CD4-positive, alpha-beta memory T cell (primary cell): Measurements from ENCODE around the gene ARHGEF18. TPM values are rescaled to one million over a fixed set of nuclear protein-coding genes. Genes with fewer than 3 reads are reported as not detected.
"Not testable (repeated sequence)": the region's sequence is repeated elsewhere in the genome, so short reads cannot be mapped to it uniquely, and the experiment has no call there.

Source experiments
- CTCF ChIA-PET: fragments of 350-600 bp; sonication (Branson Sonifier 250); formaldehyde crosslinking; loops from one replicate; lab custom pipeline; 2021; ENCODE audit warnings: inconsistent platforms; ENCODE audit not compliant: partially characterized antibody; lab: Charles Lee
- POLR2A ChIA-PET: fragments of 350-600 bp; sonication (Branson Sonifier 250); formaldehyde crosslinking; loops from one replicate; lab custom pipeline; 2021; ENCODE audit not compliant: partially characterized antibody; lab: Charles Lee
- DNase-seq, 5 donors: peaks; one replicate each; pipeline versions ENCODE4 v3.0.0 to v3.0.0-alpha.2; 2020 to 2022; ENCODE audit warnings: mixed read lengths in 1 of 5
- H3K27ac ChIP-seq: one replicate; pipeline ENCODE4 v1.7.0; 2013; ENCODE audit warnings: low read depth, low read length
- H3K27me3 ChIP-seq: 2 replicates; pipeline ENCODE4 v1.7.0; 2013; ENCODE audit warnings: mild to moderate bottlenecking, low read length, moderate library complexity; ENCODE audit not compliant: insufficient read depth
- H3K36me3 ChIP-seq: 2 replicates; pipeline ENCODE4 v1.7.0; 2013; ENCODE audit warnings: mild to moderate bottlenecking, low read length, moderate library complexity; ENCODE audit not compliant: insufficient read depth
- H3K4me1 ChIP-seq: 2 replicates; pipeline ENCODE4 v1.7.0; 2013; ENCODE audit warnings: mild to moderate bottlenecking, low read length, moderate library complexity; ENCODE audit not compliant: insufficient read depth
- H3K4me3 ChIP-seq, 2 donors: one replicate each; pipeline ENCODE4 v1.7.0; 2013; ENCODE audit warnings: low read length in 2 of 2, mild to moderate bottlenecking in 1 of 2
- H3K9me3 ChIP-seq, 2 donors: one replicate each; pipeline ENCODE4 v1.7.0; 2013; ENCODE audit warnings: low read length in 2 of 2, control low read depth in 1 of 2; ENCODE audit not compliant: control insufficient read depth in 1 of 2
- H3K27ac Mint-ChIP-seq, 7 donors: one replicate each; pipeline ENCODE4 v1.8.0; 2020 to 2021; ENCODE audit warnings: mixed read lengths in 7 of 7, mild to moderate bottlenecking in 6 of 7, inconsistent platforms in 3 of 7, moderate library complexity in 3 of 7
- H3K27me3 Mint-ChIP-seq, 2 donors: one replicate each; pipeline ENCODE4 v1.8.0; 2020 to 2021; ENCODE audit warnings: mixed read lengths in 2 of 2
- H3K36me3 Mint-ChIP-seq, 2 donors: one replicate each; pipeline ENCODE4 v1.8.0; 2020 to 2021; ENCODE audit warnings: mixed read lengths in 2 of 2, inconsistent platforms in 1 of 2, mild to moderate bottlenecking in 1 of 2
- H3K4me1 Mint-ChIP-seq, 4 donors: one replicate each; pipeline ENCODE4 v1.8.0; 2020 to 2021; ENCODE audit warnings: mixed read lengths in 4 of 4, mild to moderate bottlenecking in 1 of 4
- H3K4me3 Mint-ChIP-seq, 8 donors: one replicate each; pipeline ENCODE4 v1.8.0; 2020 to 2021; ENCODE audit warnings: mixed read lengths in 8 of 8, mild to moderate bottlenecking in 7 of 8, moderate library complexity in 6 of 8, inconsistent platforms in 3 of 8
- H3K9me3 Mint-ChIP-seq, 8 donors: one replicate each; pipeline ENCODE4 v1.8.0; 2020 to 2021; ENCODE audit warnings: mixed read lengths in 8 of 8, mild to moderate bottlenecking in 5 of 8, inconsistent platforms in 3 of 8, moderate library complexity in 1 of 8
- intact Hi-C: fragments of 100-400 bp; cut with micrococcal nuclease; formaldehyde crosslinking; loops from one replicate; pipeline ENCODE4 v1.15.1; 2023
- polyA plus RNA-seq, 2 donors: library from polyadenylated mRNA; unstranded; fragments of 300-500 nt; fragmentation: Illumina TruSeq; gene quantifications; one replicate each; pipeline ENCODE4 v1.2.3, GENCODE V29; 2021
- total RNA-seq, 2 experiments: library from RNA; stranded (reverse); gene quantifications; one replicate each; pipeline ENCODE4 v1.2.3, GENCODE V29; 2021

Gene ARHGEF18
- total RNA-seq (10 to 100 TPM; 82.3 to 83.8 TPM), polyA plus RNA-seq (10 to 100 TPM in 1 of 2 donors, 1 to 10 TPM in 1; 2.2 to 11.1 TPM)

GRCh38 chr19:7348587-7349230 is at the start of gene ARHGEF18:
Gene ARHGEF18, plus strand, starts transcription at chr19:7348937. Its CDS starts 13,954 bp downstream, at chr19:7362891.
- Histone ChIP-seq H3K27ac (peak within 1 kb of the TSS; percentile 74), H3K4me1 (peaks cover 77% of the 10 kb centered on the region), H3K36me3 (no peaks in the 10 kb centered on the region), H3K27me3 (no peaks in the 10 kb centered on the region), H3K4me3 (peak within 1 kb of the TSS; percentile 96 to 100), H3K9me3 (no peaks in the 10 kb centered on the region)
- H3K9me3 Mint-ChIP-seq, result peaks cover 0 to 11% (median 6%) of the 10 kb centered on the region in 8 donors
- H3K4me3 Mint-ChIP-seq, result peak within 1 kb of the TSS; percentile 93 to 100 (median 98)
- peak; percentile 62 to 75 (median 71) for DNase-seq
- no peaks in the 10 kb centered on the region for H3K27me3 Mint-ChIP-seq
- CTCF ChIA-PET, result interaction anchor here (0.8 to 8.1 kb wide), 11 partner anchors 8 to 200 kb away, joined by 3 to 123 read pairs (median 5); no protein-coding TSS in a partner anchor
- peak within 1 kb of the TSS; percentile 89 to 99 (median 95) for H3K27ac Mint-ChIP-seq
- POLR2A ChIA-PET, result interaction anchor here (0.6 to 4.3 kb wide), 35 partner anchors 8 to 1387 kb away, joined by 3 to 50 read pairs (median 5); partner anchors contain the start of genes MCOLN1, PET100, PEX11G and TIMM44
- peaks cover 39 to 81% (median 58%) of the 10 kb centered on the region in 4 donors for H3K4me1 Mint-ChIP-seq
- H3K36me3 Mint-ChIP-seq, result peaks cover 22 to 33% of the 10 kb centered on the region in 2 donors
- intact Hi-C loops, result loop anchor here (5.0 kb wide), 1 partner anchor 151 kb away; no protein-coding TSS in a partner anchor

GRCh38 chr19:7301525-7301924 is 47.2 kb upstream of the ARHGEF18 start:
- Mint-ChIP-seq H3K27me3 (peaks cover 6 to 12% of the 10 kb centered on the region in 2 donors), H3K4me1 (no peaks in the 10 kb centered on the region), H3K36me3 (no peaks in the 10 kb centered on the region), H3K27ac (no peak overlapping the region), H3K9me3 (no peaks in the 10 kb centered on the region), H3K4me3 (no peak overlapping the region)
- H3K27ac ChIP-seq, result no peak overlapping the region
- intact Hi-C loops, result no loop called here
- no peak overlapping the region for H3K4me3 ChIP-seq
- no peaks in the 10 kb centered on the region for H3K9me3 ChIP-seq
- no peaks in the 10 kb centered on the region for H3K36me3 ChIP-seq
- H3K4me1 ChIP-seq, result no peaks in the 10 kb centered on the region
- CTCF ChIA-PET, result interaction anchor here (1.2 kb wide), 1 partner anchor 24 kb away, joined by 3 read pairs; no protein-coding TSS in a partner anchor
- H3K27me3 ChIP-seq, result no peaks in the 10 kb centered on the region
- DNase-seq, result no peak
- POLR2A ChIA-PET, result no interaction called here

GRCh38 chr19:7303470-7303869 is 45.3 kb upstream of the ARHGEF18 start:
- H3K9me3 ChIP-seq, result no peaks in the 10 kb centered on the region
- Mint-ChIP-seq H3K27ac (no peak overlapping the region), H3K36me3 (no peaks in the 10 kb centered on the region), H3K4me1 (no peaks in the 10 kb centered on the region), H3K4me3 (no peak overlapping the region), H3K27me3 (peaks cover 3 to 6% of the 10 kb centered on the region in 2 donors), H3K9me3 (no peaks in the 10 kb centered on the region)
- no peak overlapping the region for H3K4me3 ChIP-seq
- no peaks in the 10 kb centered on the region for H3K4me1 ChIP-seq
- ChIA-PET CTCF (no interaction called here), POLR2A (no interaction called here)
- intact Hi-C loops, result no loop called here
- H3K27me3 ChIP-seq, result no peaks in the 10 kb centered on the region
- no peaks in the 10 kb centered on the region for H3K36me3 ChIP-seq
- H3K27ac ChIP-seq, result no peak overlapping the region
- DNase-seq, result no peak

- Histone ChIP-seq H3K4me3 (no peak overlapping the region), H3K36me3 (no peaks in the 10 kb centered on the region), H3K4me1 (no peaks in the 10 kb centered on the region), H3K27ac (no peak overlapping the region), H3K9me3 (no peaks in the 10 kb centered on the region), H3K27me3 (no peaks in the 10 kb centered on the region)
- H3K27me3 Mint-ChIP-seq, result peaks cover 3 to 6% of the 10 kb centered on the region in 2 donors
- CTCF ChIA-PET, result interaction anchor here (1.1 kb wide), 1 partner anchor 155 kb away, joined by 3 read pairs; no protein-coding TSS in a partner anchor
- H3K4me3 Mint-ChIP-seq, result no peak overlapping the region
- intact Hi-C loops, result no loop called here
- POLR2A ChIA-PET, result no interaction called here
- no peaks in the 10 kb centered on the region for H3K4me1 Mint-ChIP-seq
- no peak for DNase-seq
- no peaks in the 10 kb centered on the region for H3K9me3 Mint-ChIP-seq
- H3K27ac Mint-ChIP-seq, result no peak overlapping the region
- no peaks in the 10 kb centered on the region for H3K36me3 Mint-ChIP-seq
These were observed 44.5 kb upstream of the ARHGEF18 start for GRCh38 chr19:7304200-7304599.

- Histone ChIP-seq H3K27me3 (no peaks in the 10 kb centered on the region), H3K4me3 (no peak overlapping the region), H3K4me1 (no peaks in the 10 kb centered on the region), H3K36me3 (no peaks in the 10 kb centered on the region), H3K9me3 (no peaks in the 10 kb centered on the region), H3K27ac (no peak overlapping the region)
- no peaks in the 10 kb centered on the region for H3K36me3 Mint-ChIP-seq
- no peak overlapping the region for H3K4me3 Mint-ChIP-seq
- ChIA-PET CTCF (no interaction called here), POLR2A (no interaction called here)
- peaks cover 0 to 1% (median 0%) of the 10 kb centered on the region in 4 donors for H3K4me1 Mint-ChIP-seq
- peak overlapping the region in 1 of 7 donors; percentile 72 for H3K27ac Mint-ChIP-seq
- DNase-seq, result no peak
- peaks cover 1 to 3% of the 10 kb centered on the region in 2 donors for H3K27me3 Mint-ChIP-seq
- no peaks in the 10 kb centered on the region for H3K9me3 Mint-ChIP-seq
- intact Hi-C loops, result no loop called here
These were observed 41.0 kb upstream of the ARHGEF18 start for GRCh38 chr19:7307590-7308218.

- H3K4me1 ChIP-seq, CTCF ChIA-PET, H3K27me3 Mint-ChIP-seq, H3K27ac ChIP-seq, DNase-seq, H3K4me1 Mint-ChIP-seq, H3K4me3 ChIP-seq, POLR2A ChIA-PET, H3K9me3 ChIP-seq, intact Hi-C loops, H3K27me3 ChIP-seq, H3K27ac Mint-ChIP-seq, H3K36me3 ChIP-seq, H3K4me3 Mint-ChIP-seq, H3K36me3 Mint-ChIP-seq, H3K9me3 Mint-ChIP-seq: not testable (repeated sequence)
These were observed 40.4 kb upstream of the ARHGEF18 start for GRCh38 chr19:7308327-7308726.

GRCh38 chr19:7311911-7312310 is 36.8 kb upstream of the ARHGEF18 start:
- Histone ChIP-seq H3K36me3 (no peaks in the 10 kb centered on the region), H3K4me3 (no peak overlapping the region), H3K27me3 (no peaks in the 10 kb centered on the region), H3K9me3 (no peaks in the 10 kb centered on the region), H3K27ac (no peak overlapping the region), H3K4me1 (no peaks in the 10 kb centered on the region)
- ChIA-PET CTCF (no interaction called here), POLR2A (no interaction called here)
- peaks cover 3 to 4% of the 10 kb centered on the region in 2 donors for H3K27me3 Mint-ChIP-seq
- H3K4me3 Mint-ChIP-seq, result no peak overlapping the region
- H3K27ac Mint-ChIP-seq, result peak overlapping the region in 1 of 7 donors; percentile 19
- no peaks in the 10 kb centered on the region for H3K36me3 Mint-ChIP-seq
- intact Hi-C loops, result no loop called here
- no peak for DNase-seq
- H3K4me1 Mint-ChIP-seq, result peaks cover 0 to 1% (median 0%) of the 10 kb centered on the region in 4 donors
- peaks cover 0 to 3% (median 0%) of the 10 kb centered on the region in 8 donors for H3K9me3 Mint-ChIP-seq
